ENCODE measurements around the gene ITPK1.
A peak's percentile ranks its signal among the peaks of the same experiment; 100 is the strongest.
"Not testable (repeated sequence)": the region's sequence is repeated elsewhere in the genome, so short reads cannot be mapped to it uniquely, and the experiment has no call there.

The ITPK1 gene

DNA sequence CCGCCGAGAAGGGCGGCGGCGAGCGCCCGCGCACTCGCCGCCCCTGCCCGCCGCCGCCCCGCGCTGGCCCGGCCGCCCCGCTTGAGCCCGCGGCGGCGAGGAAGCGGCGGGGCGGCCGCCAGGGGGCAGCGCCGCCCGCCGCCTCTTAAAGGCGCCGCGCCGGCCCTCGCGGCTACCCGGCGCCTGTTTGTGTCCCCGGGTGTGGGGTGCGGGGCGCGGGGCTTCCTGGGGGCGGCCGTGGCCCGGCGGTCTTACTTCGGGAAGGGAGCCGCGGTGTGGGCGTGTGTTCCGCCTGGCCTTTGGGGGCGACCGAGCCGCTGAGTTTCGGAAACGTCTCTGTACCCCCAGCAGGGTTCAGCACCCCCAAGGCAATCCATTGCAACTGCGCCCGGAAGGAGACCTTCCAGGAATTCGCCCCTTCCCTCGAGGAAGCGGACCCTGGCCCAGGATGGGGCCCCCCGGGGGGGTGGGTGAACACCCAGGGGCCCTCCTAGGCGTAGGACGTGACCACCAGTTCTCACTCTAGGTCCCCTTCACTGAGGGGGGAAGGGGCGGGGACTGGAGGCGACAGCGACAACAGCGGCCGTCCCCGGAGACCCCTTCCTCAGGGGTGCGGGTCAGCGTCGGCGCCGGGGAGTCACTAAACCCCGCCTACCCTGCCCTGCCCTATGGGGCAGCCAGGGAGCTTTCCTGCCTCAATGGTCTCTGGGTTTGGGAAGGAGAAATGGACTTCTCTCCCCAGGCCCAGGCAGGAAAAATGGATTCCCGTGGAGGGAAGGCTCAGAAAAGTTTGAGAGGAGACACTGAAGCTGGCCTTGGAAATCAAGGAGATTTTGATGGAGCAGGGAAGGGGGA is at the start of gene ITPK1:
ITPK1 (minus strand) TSS at position 105 of the 855 bp plus-strand sequence. CDS start 762 bp downstream, outside the sequence.
- peak; percentile 40 for DNase-seq (ENCODE audit: low read depth, low spot score)

GRCh38 chr14:93163564-93163963 is 47.8 kb upstream of the ITPK1 start:
- DNase-seq (ENCODE audit: low read depth, low spot score), result no peak

DNA sequence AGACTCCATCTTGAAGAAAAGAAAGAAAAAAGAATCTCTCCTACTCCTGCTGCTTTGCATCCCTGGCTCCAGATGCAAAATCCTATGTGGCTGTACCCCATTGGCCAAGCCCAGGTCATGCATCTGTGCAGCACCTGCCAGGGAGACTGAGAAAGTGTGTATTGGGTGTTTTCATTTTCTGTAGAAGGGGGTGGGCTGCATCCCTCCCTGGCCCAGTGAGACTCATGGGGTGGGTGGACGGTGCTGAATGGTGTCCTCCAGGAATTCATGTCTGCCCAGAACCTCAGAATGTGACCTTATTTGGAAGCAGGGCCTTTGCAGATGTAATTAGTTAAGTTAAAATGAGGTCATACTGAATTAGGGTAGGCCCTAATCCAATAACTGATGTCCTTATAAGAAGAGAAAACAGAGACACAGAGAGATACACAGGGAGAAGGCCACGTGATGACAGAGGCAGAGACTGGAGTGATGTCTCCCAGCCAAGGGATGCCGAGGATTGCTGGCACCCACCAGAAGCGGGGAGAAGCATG is 45.8 kb upstream of the ITPK1 start:
- no peak for DNase-seq (ENCODE audit: low read depth, low spot score)

GRCh38 chr14:93160353-93160801 is 44.7 kb upstream of the ITPK1 start:
- peak; percentile 45 for DNase-seq (ENCODE audit: low read depth, low spot score)

GRCh38 chr14:93159625-93160352 is 44.1 kb upstream of the ITPK1 start:
- not testable (repeated sequence) for DNase-seq (ENCODE audit: low read depth, low spot score)

GRCh38 chr14:93158349-93158748 is 42.6 kb upstream of the ITPK1 start:
- not testable (repeated sequence) for DNase-seq (ENCODE audit: low read depth, low spot score)

GRCh38 chr14:93156693-93157369 is 41.1 kb upstream of the ITPK1 start:
- peak; percentile 81 for DNase-seq (ENCODE audit: low read depth, low spot score)

GRCh38 chr14:93155667-93156066 is 39.9 kb upstream of the ITPK1 start:
- DNase-seq (ENCODE audit: low read depth, low spot score), result no peak

DNA sequence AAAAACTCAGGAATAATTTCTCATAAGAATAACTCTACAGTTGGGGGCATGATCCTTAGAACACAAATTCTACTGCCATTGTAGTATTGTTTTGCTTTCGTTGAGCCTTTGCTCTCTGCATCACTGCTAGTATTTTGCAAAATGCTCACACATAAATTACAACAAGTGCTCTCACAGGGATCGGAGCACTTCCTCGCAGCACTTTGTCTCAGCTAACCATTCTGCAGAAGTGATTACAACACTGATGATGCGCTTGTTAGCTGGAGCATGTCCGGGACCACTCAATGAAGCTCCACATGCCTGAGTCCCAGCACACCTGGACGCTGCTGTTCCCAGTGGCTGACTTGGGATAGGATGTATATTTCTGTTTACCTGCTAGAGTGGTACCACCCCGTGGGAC is 37.4 kb upstream of the ITPK1 start:
- no peak for DNase-seq (ENCODE audit: low read depth, low spot score)

GRCh38 chr14:93150227-93151208 is 34.8 kb upstream of the ITPK1 start:
- DNase-seq (ENCODE audit: low read depth, low spot score), result no peak

DNA sequence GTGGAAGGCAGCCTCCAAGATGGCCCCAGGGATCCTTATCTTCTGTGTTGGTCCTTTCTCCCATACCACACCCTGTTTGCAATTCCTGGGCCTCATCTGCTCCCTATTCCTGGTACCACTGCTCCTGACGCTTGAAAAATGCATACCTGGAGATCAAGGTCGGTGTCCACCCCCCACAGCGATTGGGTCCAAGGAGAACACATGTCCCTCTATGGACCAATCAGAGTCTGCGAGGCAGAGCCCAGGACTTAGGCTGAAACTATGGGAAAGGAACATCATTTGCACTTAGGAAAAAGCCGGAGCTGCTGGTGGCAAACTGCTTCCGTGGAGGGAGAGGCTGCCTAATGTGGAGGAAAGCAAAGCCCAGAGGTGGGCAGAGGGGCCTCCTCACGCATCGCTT is 33.3 kb upstream of the ITPK1 start:
- no peak for DNase-seq (ENCODE audit: low read depth, low spot score)

DNA sequence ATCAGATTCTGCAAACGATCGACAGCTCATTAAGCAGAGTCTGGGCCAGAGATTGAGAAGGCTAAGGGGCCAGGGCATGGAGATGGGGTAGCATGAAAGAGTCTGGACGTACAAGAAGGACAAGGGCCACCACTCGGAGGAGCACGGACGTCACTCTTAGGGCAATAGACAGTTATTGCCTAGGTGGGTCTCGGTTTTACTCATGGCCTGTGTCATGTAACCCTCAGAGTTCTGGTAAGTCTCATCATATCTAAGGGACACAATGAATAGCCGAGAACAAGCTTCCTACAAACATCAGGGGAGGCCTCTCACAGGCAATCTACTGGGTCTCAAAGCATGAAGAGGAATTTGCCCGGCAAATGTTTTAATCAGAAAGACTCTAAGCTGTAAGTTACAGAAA is 30.4 kb upstream of the ITPK1 start:
- DNase-seq (ENCODE audit: low read depth, low spot score), result no peak

DNA sequence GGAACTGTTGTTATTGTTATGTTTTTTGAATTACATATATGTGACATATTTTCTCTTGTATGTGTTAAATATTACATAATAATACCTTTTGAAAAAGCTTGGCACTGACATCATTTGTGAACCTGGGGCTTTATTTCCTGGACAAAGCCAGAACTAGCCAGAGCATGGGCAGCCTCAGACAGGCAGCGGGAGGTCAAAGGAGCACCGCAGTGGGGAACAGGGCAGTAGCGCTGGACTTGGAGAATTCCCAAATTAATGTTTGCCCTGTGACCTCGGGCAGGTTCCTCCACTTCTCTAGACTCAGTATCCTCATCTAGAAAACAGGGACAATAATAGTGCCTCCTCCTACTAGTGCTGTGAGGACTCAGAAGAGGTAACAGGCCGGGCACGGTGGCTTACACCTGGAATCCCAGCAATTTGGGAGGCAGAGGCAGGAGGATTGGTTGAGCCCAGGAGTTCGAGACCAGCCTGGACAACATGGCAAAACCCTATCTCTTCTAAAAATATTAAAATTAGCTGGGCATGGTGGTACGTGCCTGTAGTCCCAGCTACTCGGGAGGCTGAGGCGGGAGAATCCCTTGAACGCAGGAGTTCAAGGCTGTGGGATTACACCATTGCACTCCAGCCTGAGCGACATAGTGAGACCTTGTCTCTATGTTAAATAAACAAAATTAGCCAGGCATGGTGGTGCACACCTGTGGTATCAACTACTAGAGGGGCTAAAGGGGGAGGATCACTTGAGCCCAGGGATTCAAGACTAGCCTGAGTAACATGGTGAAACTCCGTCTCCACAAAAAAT is 27.3 kb upstream of the ITPK1 start:
- no peak for DNase-seq (ENCODE audit: low read depth, low spot score)

DNA sequence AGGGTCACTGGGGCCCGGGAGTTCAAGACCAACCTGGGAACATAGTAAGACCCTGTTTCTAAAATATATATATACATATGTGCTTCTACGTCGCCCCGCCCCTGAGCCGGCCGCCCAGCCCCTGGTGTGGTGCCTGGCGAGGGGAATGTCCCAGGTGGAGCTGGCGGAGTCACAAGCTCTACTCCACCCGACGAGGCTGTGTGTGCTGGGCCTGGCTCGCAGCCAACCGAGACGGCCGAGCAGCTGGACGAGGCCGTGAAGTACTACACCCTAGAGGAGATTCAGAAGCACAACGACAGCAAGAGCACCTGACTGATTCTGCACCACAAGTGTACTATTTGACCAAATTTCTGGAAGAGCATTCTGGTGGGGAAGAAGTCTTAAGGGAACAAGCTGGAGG is 22.1 kb upstream of the ITPK1 start:
- DNase-seq (ENCODE audit: low read depth, low spot score), result no peak

DNA sequence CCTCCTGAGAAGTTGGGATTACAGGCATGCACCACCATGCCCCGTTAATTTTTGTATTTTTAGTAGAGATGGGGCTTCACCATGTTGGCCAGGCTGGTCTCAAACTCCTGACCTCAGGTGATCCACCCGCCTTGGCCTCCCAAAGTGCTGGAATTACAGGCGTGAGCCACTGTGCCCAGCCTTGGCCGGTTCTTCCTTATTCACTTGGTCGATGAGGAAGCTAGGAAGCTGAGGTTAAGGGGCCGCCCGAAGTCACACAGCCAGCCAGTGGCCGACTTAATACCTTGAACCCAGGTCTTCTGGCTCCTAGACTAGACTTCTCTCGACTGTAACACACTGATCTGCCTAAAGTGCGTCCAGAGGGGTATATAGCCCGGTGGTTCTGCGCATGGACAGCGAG is 20.8 kb upstream of the ITPK1 start:
- DNase-seq (ENCODE audit: low read depth, low spot score), result not testable (repeated sequence)

GRCh38 chr14:93136009-93136408 is 20.3 kb upstream of the ITPK1 start:
- DNase-seq (ENCODE audit: low read depth, low spot score), result no peak

- DNase-seq (ENCODE audit: low read depth, low spot score), result no peak
These were observed 19.7 kb upstream of the ITPK1 start for GRCh38 chr14:93135399-93135798.

DNA sequence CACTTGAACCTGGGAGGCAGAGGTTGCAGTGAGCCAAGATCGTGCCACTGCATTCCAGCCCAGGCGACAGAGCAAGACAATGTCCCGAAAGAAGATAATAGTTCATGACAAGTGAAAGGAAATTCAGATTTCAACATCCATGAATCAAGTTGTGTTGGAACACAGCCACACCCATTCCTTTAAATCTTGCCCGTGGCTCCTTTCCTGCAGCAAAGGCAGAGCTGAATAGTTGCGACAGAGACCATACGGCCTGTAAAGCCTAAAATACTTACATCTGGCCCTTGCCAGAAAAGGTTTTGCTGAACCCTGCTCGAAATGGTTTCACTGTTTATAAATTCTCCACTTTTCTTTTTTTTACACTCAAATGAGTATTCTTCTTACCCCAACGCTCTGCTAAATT is 17.7 kb upstream of the ITPK1 start:
- no peak for DNase-seq (ENCODE audit: low read depth, low spot score)

DNA sequence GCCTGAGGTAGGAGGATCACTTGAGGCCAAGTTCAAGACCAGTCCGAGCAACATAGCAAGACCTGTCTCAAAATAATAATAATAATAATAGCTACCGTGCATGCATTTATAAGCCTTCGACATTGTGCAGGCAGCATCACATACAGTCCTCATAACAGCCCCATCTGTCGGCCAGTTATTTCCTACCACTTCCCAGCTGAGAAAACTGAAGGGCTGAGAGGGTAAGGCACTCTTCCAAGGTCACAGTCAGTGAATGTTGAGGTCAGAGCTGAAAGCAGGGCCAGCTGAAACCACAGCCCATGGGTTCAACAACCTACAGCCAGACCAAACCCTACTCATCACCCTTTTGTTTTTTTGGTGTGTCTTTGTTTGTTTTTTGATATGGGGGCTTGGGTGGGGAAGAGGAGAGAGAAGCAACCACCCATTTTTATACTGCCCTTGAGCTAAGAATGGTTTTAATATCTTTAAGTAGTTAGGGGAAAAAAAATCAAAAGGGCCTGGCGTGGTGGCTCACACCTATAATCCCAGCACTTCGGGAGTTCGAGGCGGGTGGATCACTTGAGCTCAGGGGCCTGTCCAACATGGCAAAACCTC is 16.8 kb upstream of the ITPK1 start:
- no peak for DNase-seq (ENCODE audit: low read depth, low spot score)

Data from ELF-1 (cell line).